Umbilical cord (tissue), 2 donors: Measurements from ENCODE around the gene MATN4. TPM values are rescaled to one million over a fixed set of nuclear protein-coding genes. Genes with fewer than 3 reads are reported as not detected.
"Not testable (repeated sequence)": the region's sequence is repeated elsewhere in the genome, so short reads cannot be mapped to it uniquely, and the experiment has no call there.

Experiments used
- DNase-seq: peaks from one replicate; pipeline ENCODE4 v3.0.0-alpha.2; 2015; ENCODE audit warnings: low spot score
- total RNA-seq: library from RNA; depleted of rRNA; stranded (reverse); fragments of >200 nt; gene quantifications from one replicate; pipeline ENCODE4 v1.2.3, GENCODE V29; 2014; ENCODE audit warnings: low replicate concordance; ENCODE audit not compliant: insufficient read depth

MATN4 gene
- total RNA-seq = not detected

DNA sequence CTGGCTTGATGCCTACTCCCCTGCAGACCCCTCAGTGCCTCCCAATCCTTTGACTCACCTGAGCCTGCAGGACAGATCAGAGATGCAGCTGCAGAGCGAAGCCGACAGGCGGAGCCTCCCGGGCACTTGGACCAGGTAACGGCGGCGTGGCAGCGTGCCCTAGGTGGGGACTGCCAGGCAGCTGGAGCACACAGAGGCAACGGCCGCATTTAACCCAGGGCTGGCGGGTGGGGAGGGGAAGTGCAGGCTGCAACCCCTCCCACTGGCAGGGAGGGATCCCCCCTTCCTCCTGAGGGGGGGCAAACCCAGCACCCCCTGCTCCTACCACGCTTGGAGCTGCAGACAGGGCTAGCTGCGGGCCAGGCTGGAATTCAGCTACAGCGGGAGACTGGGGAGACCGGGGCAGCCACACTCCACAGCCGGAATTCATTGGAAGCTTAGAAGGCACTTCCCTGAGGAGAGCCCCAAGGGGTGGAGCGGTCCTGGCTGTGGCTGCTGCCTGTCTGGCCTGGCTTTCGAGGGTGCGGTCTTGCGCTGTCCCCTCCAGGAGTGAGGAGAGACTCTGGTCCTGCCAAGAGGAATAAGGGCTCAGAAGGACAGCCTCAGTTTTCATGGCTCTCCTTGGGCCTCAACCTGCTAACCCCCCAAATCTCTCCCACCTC is at the start of gene MATN4:
Gene MATN4, minus strand, starts transcription at position 183 of the 662 bp plus-strand sequence. CDS start 2,717 bp downstream, outside the sequence.
- peak; percentile 31 for DNase-seq

DNA sequence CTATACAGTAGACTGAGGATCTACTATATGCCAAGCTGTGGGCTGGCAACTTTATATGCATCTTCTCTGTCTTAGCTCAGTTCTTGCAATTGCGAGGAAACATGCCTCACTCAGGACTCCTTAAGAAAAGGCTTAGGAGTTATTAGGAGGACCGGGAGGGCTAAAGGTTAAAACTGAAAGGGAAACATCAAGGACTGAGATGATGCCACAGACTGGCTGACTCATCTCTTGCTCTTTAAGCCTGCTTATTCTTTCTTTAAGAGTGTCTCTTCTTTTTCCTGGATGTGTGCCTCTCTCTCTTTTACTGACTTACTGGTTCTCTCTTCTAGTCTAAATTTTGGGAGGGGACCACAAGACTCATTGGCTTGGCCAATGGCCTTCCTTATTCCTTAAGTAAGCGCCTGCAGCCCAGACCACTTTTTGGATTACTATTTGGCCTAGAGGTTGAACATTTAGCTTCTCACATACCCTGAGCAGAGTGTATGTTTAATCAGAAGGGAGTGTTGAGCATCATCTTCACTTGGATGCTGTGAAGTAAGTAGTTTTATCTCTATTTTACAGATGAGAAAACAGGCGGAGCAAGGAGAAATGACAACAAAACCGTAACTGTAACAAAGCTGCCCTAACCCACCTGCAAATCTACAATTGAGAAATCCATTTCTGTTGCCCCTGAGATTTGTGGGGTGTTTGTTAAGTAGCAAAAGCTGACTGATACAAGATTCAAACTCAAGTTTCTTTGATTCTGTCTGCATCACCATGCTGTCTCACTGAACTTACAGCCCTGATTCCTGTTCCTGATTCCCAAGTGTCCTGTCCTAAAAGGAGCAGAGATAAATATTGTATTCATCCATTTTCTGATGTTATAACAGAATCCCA is 47.3 kb upstream of the MATN4 start:
- peak; percentile 95 for DNase-seq

DNA sequence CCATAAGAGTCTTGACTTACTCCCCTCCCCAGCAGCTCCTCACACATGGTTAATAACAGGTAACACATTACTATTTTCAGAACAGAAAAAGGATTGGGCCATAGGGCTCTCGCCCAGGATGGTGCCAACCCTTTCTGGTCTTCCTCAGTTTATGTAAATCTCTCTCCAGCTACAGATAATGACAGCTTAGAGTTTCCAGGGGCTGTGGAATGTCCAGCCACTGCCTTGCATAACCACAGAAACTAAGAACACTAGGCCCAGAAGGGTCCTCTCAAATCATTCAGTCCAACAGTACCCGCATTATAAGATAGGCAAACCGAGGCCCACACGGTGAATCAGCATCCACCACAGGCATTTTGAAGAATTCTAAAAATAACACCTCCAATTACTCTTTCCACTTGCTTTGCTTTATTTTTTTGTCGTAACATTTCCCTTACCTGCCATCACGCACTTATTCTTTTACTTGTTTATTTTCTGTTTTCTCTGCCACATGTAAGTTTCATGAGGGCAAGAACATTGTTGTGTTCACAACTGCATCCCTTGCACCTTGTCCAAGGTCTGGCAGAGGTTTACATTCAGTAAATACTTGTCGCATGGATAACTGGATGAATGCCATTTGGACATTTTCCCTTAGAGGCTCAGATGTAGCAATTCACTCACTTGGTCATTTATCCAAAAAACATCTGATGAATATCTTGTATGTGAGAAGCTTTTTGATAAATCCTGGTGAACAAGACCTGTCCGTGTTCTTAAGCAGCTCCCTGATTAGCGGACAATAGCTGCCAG is 46.5 kb upstream of the MATN4 start:
- peak; percentile 75 for DNase-seq

GRCh38 chr20:45353746-45354145 is 45.6 kb upstream of the MATN4 start:
- DNase-seq = no peak

DNA sequence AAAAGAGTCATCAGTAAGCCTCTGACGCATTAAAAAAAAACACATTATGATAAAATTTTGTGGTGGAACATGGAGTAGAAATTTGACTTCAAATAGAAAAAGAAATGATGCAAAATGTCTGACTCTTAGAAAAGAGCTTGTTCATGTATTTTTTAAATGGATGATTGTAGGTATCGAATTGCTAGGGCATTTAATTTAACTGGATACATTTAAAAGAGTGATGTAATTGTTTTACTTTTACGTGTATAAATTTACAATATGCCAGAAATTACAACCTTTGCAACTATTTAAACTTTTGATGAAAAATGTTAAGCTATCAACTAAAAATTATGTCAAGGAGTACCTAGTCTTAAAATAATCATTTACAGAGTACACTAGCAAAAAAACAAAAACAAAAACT is 44.6 kb upstream of the MATN4 start:
- DNase-seq = no peak

GRCh38 chr20:45350795-45351194 is 42.7 kb upstream of the MATN4 start:
- not testable (repeated sequence) for DNase-seq

GRCh38 chr20:45350217-45350616 is 42.1 kb upstream of the MATN4 start:
- no peak for DNase-seq

DNA sequence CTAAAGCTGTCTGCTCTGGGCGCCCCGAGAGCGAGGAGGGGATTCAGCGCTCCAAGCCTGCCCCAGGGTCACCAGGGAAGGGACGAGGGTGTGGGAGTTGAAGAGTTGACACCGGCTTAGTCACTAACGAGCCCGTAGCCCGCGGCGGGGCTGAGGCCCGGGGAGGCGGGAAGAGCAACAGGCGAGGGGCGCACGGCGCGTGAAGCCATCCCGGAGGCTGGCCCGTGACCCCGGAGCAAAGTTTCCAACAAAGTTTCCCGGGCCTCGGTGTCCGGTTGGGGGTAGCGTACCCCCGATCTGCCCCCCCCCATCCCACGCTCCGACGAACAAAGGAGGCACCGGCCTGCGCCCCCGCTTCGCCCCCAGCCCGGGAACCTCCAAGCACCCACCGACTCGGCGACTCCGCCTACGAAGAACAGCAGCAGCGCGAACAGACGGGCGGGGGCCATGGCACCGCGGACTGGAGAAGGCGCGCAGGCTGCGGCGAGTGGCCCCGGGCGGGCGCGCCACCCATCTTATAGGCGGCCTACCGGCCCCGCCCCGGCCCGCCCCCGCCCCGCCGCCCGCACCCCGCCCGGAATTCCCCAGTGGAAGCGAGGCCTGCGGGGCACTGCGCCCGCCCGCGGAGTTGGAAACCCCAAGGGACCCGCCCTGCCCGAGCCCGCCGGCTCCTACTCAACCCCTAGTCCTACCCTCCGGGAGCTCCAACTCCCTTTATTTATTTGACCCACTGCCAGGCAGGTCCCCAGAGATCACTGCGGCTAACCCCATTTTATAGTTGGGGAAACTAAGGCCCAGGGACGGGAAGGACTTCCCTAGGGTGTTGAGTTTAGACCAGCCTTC is 40.1 kb upstream of the MATN4 start, which contains the start of gene SDC4:
Gene SDC4, minus strand, starts transcription at position 489 of the 843 bp plus-strand sequence. Its CDS starts 40 bp downstream, at position 449.
- DNase-seq = no peak

DNA sequence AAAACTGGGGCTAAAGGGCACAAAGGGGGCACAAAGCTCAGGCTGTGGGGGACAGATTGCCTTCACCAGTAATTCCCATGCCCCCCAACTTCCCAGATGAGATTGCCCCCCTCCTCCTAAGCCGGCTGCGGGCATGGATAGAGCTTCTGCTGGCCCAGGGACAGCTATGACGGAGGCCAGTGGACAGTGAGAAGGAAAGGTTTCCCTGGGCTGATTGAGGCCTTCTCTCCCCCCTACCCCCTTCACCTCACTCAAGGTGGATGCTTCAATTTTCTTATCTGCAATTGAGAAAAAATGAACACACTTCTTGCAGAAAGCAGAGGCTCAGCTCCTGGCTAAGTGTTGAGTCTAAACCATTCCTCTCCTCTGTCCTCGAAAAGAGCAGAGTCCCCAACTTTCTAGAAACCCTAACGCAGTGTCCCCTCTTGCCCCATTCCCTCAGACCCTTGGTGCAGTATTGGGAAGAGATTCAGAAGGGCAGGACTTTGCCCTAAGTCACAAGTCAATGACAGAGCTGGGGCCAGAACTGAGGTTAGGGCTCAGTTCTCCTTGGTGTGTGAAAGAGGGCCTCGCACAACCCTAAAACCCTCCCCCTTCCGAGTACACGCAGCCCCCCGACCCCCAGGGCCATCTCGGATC is 39.3 kb upstream of the MATN4 start:
- DNase-seq = no peak

DNA sequence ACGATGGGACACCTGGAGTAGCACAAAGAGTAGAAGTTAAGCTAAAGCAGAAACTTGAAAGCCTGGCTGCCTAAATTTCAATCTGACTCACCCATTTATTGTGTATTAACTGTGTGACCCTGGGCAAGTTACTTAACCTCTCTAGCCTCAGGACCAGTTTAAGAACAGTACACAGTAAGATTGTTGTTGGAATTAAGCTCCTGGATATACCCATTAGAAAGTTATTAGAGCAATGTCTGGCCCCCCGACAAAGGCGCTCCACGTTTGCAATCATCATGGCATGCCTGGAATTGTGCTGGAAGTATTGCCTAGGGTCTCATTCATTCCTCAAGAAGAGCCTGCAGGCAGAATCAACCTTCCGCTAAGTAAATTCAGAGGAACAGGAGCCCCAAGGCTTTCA is 38.8 kb upstream of the MATN4 start:
- DNase-seq = no peak

GRCh38 chr20:45346291-45346718 is 38.2 kb upstream of the MATN4 start:
- DNase-seq = no peak

- DNase-seq = no peak
Observed at GRCh38 chr20:45345104-45345936, 37.2 kb upstream of the MATN4 start.

DNA sequence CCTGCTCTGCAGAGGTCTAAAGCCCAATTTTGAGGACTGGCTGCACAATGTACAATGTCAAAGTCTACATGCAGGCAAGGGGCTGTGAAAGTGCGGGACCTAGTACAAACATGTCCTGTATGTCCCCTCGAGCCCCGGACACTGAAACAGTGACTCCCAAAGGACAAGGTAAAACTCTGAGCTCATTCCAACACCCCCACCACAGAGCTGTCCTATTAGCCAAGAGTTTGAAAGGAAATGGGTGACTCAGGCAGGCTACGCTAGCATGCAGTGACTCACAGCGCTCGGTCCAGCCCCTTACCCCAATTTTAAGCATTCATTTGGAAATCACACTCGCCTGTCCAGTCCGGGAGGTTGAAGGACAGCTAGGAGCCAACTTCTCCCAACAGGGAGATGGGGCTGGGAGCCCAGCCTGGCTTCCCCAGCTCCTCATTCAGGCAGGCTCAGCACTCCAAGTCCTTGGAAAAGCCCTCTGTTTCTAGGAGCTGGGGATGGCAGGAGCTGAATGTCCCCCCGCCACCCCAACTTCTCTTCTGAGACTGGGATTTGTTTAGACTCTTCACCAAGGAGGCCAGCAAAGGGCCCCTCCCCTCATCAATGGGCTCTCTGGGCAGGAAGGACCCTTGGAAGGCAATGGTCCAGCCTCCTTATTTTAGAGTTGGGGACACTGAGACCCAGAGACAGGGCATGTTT is 36.2 kb upstream of the MATN4 start:
- no peak for DNase-seq

- no peak for DNase-seq
Observed at GRCh38 chr20:45343532-45344167, 35.6 kb upstream of the MATN4 start.

DNA sequence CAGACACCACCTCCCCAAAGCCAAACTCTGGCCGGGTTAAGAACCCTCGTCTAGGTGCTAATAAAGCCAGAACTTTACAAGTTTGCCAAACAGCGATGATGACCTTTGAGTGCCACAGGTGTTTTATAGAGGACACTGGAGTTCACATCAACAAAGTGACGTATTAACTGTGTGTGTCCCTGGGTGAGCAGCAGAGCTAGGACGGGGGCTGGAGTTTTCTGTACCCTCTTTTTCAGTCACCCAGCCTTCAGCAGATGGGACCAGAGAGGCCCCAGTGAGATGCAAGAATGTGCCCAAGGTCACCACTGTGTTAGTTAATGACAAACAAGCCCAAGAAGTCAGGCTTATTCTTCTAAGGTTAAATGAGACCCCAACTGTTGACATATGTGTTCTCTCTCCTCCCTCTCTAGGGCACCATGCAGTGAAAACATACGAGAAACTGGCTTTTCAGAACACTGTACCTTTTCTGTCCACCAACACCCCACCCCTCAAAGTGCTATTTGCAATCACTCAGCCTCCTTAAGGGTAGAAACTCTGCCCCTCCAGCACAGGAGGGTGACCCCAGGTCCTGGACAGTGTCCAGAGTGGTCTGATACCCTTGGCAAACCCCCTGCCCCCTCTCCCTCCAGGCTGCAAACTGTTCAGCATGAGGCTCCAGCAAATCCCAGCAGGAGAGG is 34.9 kb upstream of the MATN4 start:
- no peak for DNase-seq

- peak; percentile 75 for DNase-seq
Observed at GRCh38 chr20:45341939-45342854, 34.1 kb upstream of the MATN4 start.

- no peak for DNase-seq
Observed at GRCh38 chr20:45341579-45341938, 33.5 kb upstream of the MATN4 start.
